Brain microvascular endothelial cell (primary cell): ENCODE data around the gene ADCYAP1R1.

Experiments
- DNase-seq: peaks from one replicate; pipeline ENCODE4 v3.0.0-alpha.2; 2020
- H3K27ac ChIP-seq: fragments of 250-450 bp; sonication (Bioruptor Pico); 2 replicates; pipeline ENCODE4 v1.5.1; 2020; ENCODE audit warnings: mild to moderate bottlenecking, moderate library complexity
- H3K27me3 ChIP-seq: fragments of 250-450 bp; sonication (Bioruptor Pico); replicated peaks from 2 replicates; pipeline ENCODE4 v1.5.1; 2020; ENCODE audit warnings: mild to moderate bottlenecking
- H3K36me3 ChIP-seq: fragments of 250-450 bp; sonication (Bioruptor Pico); replicated peaks from 2 replicates; pipeline ENCODE4 v1.5.1; 2020; ENCODE audit warnings: mild to moderate bottlenecking
- H3K4me3 ChIP-seq: 2 replicates; pipeline ENCODE4 v1.5.1; 2011; ENCODE audit warnings: low read depth, mild to moderate bottlenecking, control low read depth, low read length, moderate library complexity
- CTCF ChIP-seq: IDR thresholded peaks from 2 replicates; pipeline ENCODE4 v1.5.1; 2011; ENCODE audit warnings: low read depth, mild to moderate bottlenecking, moderate library complexity, low read length, control low read depth, inconsistent platforms; ENCODE audit errors: missing control alignments
- in situ Hi-C: cut with HindIII; loops from 2 replicates; pipeline ENCODE4 v1.10.0; 2017; ENCODE audit warnings: low sequenced_read_pairs, low pct_ligation_motif_present

ADCYAP1R1 gene

GRCh38 chr7:31102973-31103850 lies 51.1 kb downstream of the ADCYAP1R1 start:
- TF ChIP-seq CTCF = no peak
- Histone ChIP-seq H3K27ac (no peak overlapping the region), H3K36me3 (no peaks in the 10 kb centered on the region), H3K4me3 (no peak overlapping the region), H3K27me3 (no peaks in the 10 kb centered on the region)
- no peak for DNase-seq
- in situ Hi-C loops = loop anchor here (25.0 kb wide), 1 partner anchor 291 kb away; no protein-coding TSS in a partner anchor

GRCh38 chr7:31104361-31105255 lies 52.5 kb downstream of the ADCYAP1R1 start:
- H3K4me3 ChIP-seq = no peak overlapping the region
- no peaks in the 10 kb centered on the region for H3K36me3 ChIP-seq
- DNase-seq = no peak
- H3K27me3 ChIP-seq = no peaks in the 10 kb centered on the region
- no peak overlapping the region for H3K27ac ChIP-seq
- in situ Hi-C loops = loop anchor here (25.0 kb wide), 1 partner anchor 292 kb away; no protein-coding TSS in a partner anchor
- no peak for TF ChIP-seq CTCF

- in situ Hi-C loops = loop anchor here (25.0 kb wide), 1 partner anchor 293 kb away; no protein-coding TSS in a partner anchor
- Histone ChIP-seq H3K36me3 (no peaks in the 10 kb centered on the region), H3K4me3 (no peak overlapping the region), H3K27me3 (no peaks in the 10 kb centered on the region), H3K27ac (no peak overlapping the region)
- DNase-seq = no peak
- no peak for TF ChIP-seq CTCF
Observed at GRCh38 chr7:31105256-31105950, 53.3 kb downstream of the ADCYAP1R1 start.

GRCh38 chr7:31106303-31107105 lies 54.4 kb downstream of the ADCYAP1R1 start:
- Histone ChIP-seq H3K36me3 (no peaks in the 10 kb centered on the region), H3K27me3 (no peaks in the 10 kb centered on the region), H3K27ac (no peak overlapping the region), H3K4me3 (no peak overlapping the region)
- no peak for DNase-seq
- in situ Hi-C loops = loop anchor here (25.0 kb wide), 1 partner anchor 294 kb away; no protein-coding TSS in a partner anchor
- TF ChIP-seq CTCF = no peak
